Fibroblast of skin of left quadriceps (primary cell): ENCODE results near the gene ANKRD10.
"Not testable (repeated sequence)": the region's sequence is repeated elsewhere in the genome, so short reads cannot be mapped to it uniquely, and the experiment has no call there.

Experiments
- DNase-seq, 2 experiments: peaks; one replicate each; pipeline ENCODE4 v3.0.0-alpha.2; 2013; ENCODE audit warnings: low read depth in 2 of 2

The ANKRD10 gene

GRCh38 chr13:110866491-110867170 is 48.2 kb downstream of the ANKRD10 start:
- no peak for DNase-seq

- no peak for DNase-seq
These were observed 51.2 kb downstream of the ANKRD10 start for GRCh38 chr13:110863685-110864084.

GRCh38 chr13:110860983-110861382 is 53.9 kb downstream of the ANKRD10 start:
- DNase-seq: no peak

- no peak for DNase-seq
These were observed 57.7 kb downstream of the ANKRD10 start for GRCh38 chr13:110856942-110857835.

- DNase-seq: no peak
These were observed 59.5 kb downstream of the ANKRD10 start for GRCh38 chr13:110855363-110855762.

GRCh38 chr13:110854866-110855265 is 60.0 kb downstream of the ANKRD10 start:
- DNase-seq: no peak

- DNase-seq: no peak
These were observed 61.6 kb downstream of the ANKRD10 start for GRCh38 chr13:110853235-110853721.

- DNase-seq: no peak
These were observed 64.0 kb downstream of the ANKRD10 start for GRCh38 chr13:110850840-110851239.

- DNase-seq: no peak
These were observed 64.9 kb downstream of the ANKRD10 start for GRCh38 chr13:110850006-110850405.

GRCh38 chr13:110845520-110845919 is 69.3 kb downstream of the ANKRD10 start:
- no peak for DNase-seq

- DNase-seq: no peak
These were observed 73.0 kb downstream of the ANKRD10 start for GRCh38 chr13:110841846-110842245.

- no peak for DNase-seq
These were observed 73.5 kb downstream of the ANKRD10 start for GRCh38 chr13:110841406-110841805.

GRCh38 chr13:110838867-110839538 is 75.9 kb downstream of the ANKRD10 start:
- DNase-seq: no peak

- DNase-seq: no peak
These were observed 76.8 kb downstream of the ANKRD10 start for GRCh38 chr13:110838116-110838515.

- DNase-seq: not testable (repeated sequence)
These were observed 77.3 kb downstream of the ANKRD10 start for GRCh38 chr13:110837397-110838061.

GRCh38 chr13:110836605-110836903 is 78.3 kb downstream of the ANKRD10 start:
- no peak for DNase-seq

GRCh38 chr13:110835721-110836604 is 78.9 kb downstream of the ANKRD10 start:
- DNase-seq: no peak

GRCh38 chr13:110834572-110834971 is 80.3 kb downstream of the ANKRD10 start:
- DNase-seq: no peak

- no peak for DNase-seq
These were observed 82.3 kb downstream of the ANKRD10 start for GRCh38 chr13:110832531-110832930.

- DNase-seq: no peak
These were observed 82.7 kb downstream of the ANKRD10 start for GRCh38 chr13:110832205-110832479.
